NCI-H1092 (cell line): ENCODE data around the gene ISM1.

Experiments used
- DNase-seq: peaks from one replicate; lab custom pipeline; 2025; lab: John Stamatoyannopoulos, UW

Gene ISM1

DNA sequence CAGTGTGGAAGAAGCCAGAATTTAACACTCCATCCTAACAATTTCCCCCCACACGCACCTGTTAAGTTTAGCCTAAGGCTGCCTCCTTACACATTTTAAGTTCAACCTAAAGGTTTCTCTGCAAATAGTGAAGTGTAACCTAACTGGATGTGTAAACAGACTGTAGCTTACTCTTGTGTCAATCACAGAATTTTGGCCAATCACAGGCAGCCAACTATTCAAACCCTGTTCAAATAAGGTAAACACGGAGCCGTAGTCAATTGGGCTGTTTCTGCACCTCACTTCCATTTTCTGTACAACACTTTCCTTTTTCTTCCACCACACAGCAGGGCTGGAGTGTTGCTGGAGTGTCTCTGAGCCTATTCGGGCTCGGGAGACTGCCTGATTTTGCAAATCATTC, 92.1 kb downstream of the ISM1 start:
- DNase-seq, result no peak

DNA sequence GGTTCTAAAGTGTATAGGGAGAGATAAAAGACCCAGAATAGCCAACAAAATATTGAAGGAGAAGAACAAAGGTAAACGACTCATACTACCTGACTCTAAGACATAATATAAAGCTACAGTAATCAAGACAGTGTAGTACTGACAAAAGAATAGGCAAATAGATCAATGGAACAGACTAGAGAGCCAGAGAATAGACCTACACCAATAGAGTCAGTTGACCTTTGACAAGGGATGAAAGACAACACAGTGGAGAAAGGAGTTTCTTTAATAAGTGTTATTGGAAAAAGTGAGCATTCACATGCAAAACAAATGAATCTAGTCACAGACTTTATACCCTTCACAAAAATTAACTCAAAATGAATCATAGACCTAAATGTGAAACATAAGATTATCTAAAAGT, 96.4 kb downstream of the ISM1 start:
- no peak for DNase-seq

GRCh38 chr20:13318871-13319521, 97.9 kb downstream of the ISM1 start:
- no peak for DNase-seq

- no peak for DNase-seq
Measured at GRCh38 chr20:13320702-13321101, 99.6 kb downstream of the ISM1 start.

GRCh38 chr20:13321416-13321815, 100.3 kb downstream of the ISM1 start:
- DNase-seq, result no peak

DNA sequence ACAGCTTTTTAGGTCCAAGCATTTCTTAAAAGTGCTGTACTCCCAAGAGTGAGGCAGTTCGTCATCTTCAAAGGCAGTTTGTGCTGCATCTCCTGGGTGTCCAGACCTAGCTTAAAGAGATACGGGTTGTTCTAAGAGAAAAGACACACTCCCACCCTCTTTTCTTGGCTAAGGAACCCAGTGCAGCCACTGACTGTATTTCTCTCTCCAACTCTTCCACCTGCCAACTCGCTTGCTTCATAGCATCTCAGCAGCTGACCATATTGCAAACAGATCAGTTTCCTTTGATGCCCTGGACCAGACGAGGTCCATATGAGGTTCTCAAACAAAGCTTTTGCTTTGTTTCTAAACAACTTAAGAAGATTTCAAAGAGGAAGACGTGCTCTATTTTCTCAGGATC, 101.1 kb downstream of the ISM1 start:
- DNase-seq, result no peak

- no peak for DNase-seq
Measured at GRCh38 chr20:13322621-13323020, 101.5 kb downstream of the ISM1 start.

- DNase-seq, result no peak
Measured at GRCh38 chr20:13325033-13325432, 104.0 kb downstream of the ISM1 start.

DNA sequence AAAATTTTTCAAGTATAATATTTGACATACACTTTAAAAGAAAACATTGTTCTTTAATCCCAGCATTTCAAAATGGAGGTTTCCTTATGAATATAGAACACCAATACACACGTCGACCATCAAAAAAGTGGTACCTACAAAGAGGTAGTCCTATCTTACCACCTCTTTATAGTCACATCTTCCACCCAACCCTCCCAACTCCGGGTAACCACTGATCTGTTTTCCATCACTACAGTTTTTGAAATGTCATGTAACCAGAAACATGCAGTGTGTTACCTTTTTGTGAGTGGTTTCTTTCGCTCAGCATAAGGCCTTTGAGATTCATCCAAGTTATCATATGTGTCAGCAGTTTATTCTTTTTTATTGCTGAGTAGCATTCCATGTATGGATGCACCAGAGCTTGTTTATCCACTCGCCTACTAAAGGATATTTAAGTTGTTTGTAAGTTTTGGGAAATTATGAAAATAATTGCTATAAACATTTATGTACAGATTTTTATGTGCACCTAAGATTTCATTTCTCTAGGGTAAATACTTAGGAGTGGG, 104.8 kb downstream of the ISM1 start:
- no peak for DNase-seq

DNA sequence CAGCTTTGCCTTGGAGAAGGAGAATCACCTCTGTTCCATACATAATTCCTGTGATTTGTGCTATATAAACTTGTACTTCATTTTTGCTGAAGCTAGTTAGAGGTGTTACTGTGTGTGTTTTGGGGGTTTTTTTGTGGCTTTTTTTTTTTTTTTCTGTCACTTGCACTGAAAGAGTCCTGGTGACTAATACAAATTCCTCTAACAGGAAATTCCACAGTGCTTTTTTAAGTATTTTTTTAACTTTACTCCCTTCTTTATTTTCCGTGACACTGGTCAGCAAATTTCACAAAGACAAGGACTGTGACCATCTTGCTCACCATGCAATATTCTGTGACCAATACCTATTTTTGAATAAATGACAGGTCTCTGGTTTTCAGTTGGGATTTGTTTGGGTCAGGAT, 110.5 kb downstream of the ISM1 start:
- DNase-seq, result no peak

- no peak for DNase-seq
Measured at GRCh38 chr20:13333036-13333435, 112.0 kb downstream of the ISM1 start.

- DNase-seq, result peak; percentile 73
Measured at GRCh38 chr20:13333793-13334192, 112.7 kb downstream of the ISM1 start.

DNA sequence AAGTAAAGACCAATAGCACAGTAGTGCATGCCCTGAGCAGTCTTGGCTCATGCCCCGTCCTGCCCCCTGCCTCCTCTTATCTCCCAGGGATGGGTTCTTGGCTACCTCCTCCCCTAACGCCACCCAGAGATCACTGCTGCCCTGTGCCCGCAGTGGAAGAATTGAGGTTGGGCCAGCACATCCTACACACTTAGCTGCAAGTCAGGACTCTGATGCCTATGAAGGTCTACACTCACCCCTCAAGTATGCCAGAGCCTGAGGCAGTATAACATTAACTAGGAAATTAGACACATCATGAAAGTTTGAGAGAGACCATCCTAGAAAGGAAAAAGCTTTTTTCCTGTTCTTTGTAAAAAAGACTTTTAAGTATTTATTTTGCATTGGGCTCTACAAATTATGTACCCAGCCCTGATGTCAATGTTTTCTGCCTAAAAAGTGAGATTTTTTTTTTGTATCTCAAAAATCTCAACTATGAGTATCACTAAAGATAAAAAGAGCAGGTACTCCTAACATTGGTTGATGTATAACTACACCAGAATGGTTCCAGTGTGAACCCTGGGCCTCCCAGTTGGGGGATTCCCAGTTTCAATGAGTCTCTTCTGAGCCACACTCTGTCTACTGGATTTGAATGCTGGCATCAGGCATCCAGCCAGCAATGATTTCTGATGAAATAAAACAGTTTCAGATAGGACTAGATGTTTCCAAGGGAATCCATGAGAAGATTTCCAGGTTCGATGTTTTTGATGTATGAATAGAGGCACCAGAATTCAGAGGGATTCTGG, 115.4 kb downstream of the ISM1 start:
- no peak for DNase-seq

- DNase-seq, result no peak
Measured at GRCh38 chr20:13337090-13337784, 116.2 kb downstream of the ISM1 start.

- DNase-seq, result no peak
Measured at GRCh38 chr20:13338097-13338661, 117.1 kb downstream of the ISM1 start.

- DNase-seq, result no peak
Measured at GRCh38 chr20:13338999-13339411, 117.9 kb downstream of the ISM1 start.

- no peak for DNase-seq
Measured at GRCh38 chr20:13340088-13340487, 119.0 kb downstream of the ISM1 start.

GRCh38 chr20:13341737-13342393, 120.8 kb downstream of the ISM1 start:
- DNase-seq, result no peak

DNA sequence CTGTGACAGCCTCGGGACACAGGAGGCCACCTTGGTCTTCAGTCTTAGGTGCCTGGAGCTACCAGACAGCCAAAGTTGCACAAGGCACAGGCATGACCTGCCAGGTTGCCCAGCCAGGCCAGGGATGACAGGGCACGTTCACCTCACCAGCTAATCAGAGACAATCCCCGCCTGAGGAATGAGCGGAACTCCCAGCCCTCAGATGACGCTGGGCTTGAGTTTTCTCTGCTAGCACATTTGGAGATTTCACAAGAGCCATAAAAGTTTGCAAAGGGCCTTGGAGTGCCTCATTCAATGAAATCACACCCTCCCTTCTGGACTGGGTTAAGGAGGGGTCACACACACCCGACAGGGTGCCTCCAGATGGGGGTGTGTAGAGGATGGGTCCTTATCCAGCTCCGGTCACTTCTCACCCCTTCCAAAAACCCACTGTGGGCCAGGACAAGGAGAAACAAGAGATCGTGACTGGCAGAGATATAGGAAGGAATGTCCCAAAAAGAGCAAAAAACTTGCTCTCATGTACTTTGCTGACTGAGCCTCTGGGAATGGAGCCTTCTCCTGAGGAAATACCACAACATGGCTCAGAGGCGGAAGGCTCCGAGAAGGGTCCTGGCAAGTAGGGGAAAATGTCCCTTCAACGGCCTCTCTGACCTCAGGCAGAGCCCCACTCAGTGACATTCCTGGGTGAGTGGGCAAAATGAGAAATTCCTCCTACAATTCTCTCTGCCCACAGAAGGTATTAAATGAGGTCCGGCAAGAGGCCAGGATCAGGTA, 121.6 kb downstream of the ISM1 start:
- no peak for DNase-seq

GRCh38 chr20:13344671-13345070, 123.6 kb downstream of the ISM1 start:
- no peak for DNase-seq
